ENCODE results near the gene KLHDC10. TPM values are rescaled to one million over a fixed set of nuclear protein-coding genes. Genes with fewer than 3 reads are reported as not detected.

Gene KLHDC10
- total and polyA plus RNA-seq, 2 donors (not counting 1 experiment from before 2014, with no cell fraction given) = 28.5 to 29.1 TPM

- DNase-seq (ENCODE audit: low read depth in 2 of 2) = peak; percentile 52 to 67
- H3K36me3 ChIP-seq (ENCODE audit: control insufficient read depth, insufficient read depth, low read length) = peaks cover 4% of the 10 kb centered on the region
- H3K9me3 ChIP-seq (ENCODE audit: control insufficient read depth, insufficient read depth, low read depth, low read length) = no peaks in the 10 kb centered on the region
- H3K4me2 ChIP-seq (ENCODE audit: extremely low read depth, insufficient read depth, low read length) = peak overlapping the region; percentile 3
- no peak overlapping the region for H3K4me3 ChIP-seq (replicated peaks in 1 of 4; ENCODE audit: control extremely low read depth in 1 of 4, insufficient read depth in 1 of 4, low read depth in 3 of 4, low read length in 4 of 4)
- H3K27ac ChIP-seq (ENCODE audit: insufficient read depth, low read length) = no peak overlapping the region
- no peak for TF ChIP-seq CTCF (conservative IDR thresholded peaks at IDR 0.05 in 1 of 2, IDR thresholded peaks at IDR 0.05 in 1 of 2; ENCODE audit: low read depth in 1 of 2, low read length in 2 of 2)
- TF ChIP-seq EZH2 (IDR thresholded peaks at IDR 0.05; ENCODE audit: low read length, missing control alignments) = no peak
- H3K9ac ChIP-seq (ENCODE audit: insufficient read depth, low read length) = no peak overlapping the region
- H3K27me3 ChIP-seq (ENCODE audit: control insufficient read depth, insufficient read depth, low read length) = no peaks in the 10 kb centered on the region
- no peaks in the 10 kb centered on the region for H3K79me2 ChIP-seq (ENCODE audit: control insufficient read depth, insufficient read depth, low read length)
- H3K4me1 ChIP-seq (ENCODE audit: control insufficient read depth, extremely low read depth, insufficient read depth, low read length) = no peaks in the 10 kb centered on the region
- H2AFZ ChIP-seq (ENCODE audit: low read length) = no peak overlapping the region
- H4K20me1 ChIP-seq (ENCODE audit: control insufficient read depth, extremely low read depth, insufficient read depth, low read length) = no peaks in the 10 kb centered on the region
Observed at GRCh38 chr7:130127821-130128317, 57.5 kb downstream of the KLHDC10 start.

DNA sequence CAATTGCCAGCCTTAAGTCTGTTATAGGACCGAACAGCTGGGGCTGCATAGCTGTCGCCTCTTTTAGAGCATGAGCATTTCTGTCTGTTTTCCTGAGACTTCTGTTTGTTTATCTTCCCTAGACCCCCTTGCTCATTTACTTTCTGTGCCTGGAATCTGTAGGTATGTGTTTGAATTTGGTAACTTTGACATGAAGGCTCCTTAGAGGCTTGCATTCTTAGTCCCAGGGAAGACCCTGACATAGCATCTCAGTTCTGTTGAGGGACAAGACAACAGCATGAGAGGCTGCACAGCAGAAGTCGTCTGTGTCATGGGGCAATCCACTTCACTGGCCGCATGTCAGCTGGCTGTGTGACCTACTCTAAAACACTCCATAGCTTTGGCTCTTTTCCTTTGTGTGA lies 58.7 kb downstream of the KLHDC10 start:
- TF ChIP-seq EZH2 (IDR thresholded peaks at IDR 0.05; ENCODE audit: low read length, missing control alignments) (no peak), CTCF (conservative IDR thresholded peaks at IDR 0.05 in 1 of 2, IDR thresholded peaks at IDR 0.05 in 1 of 2; ENCODE audit: low read depth in 1 of 2, low read length in 2 of 2) (no peak)
- H3K4me1 ChIP-seq (ENCODE audit: control insufficient read depth, extremely low read depth, insufficient read depth, low read length) = no peaks in the 10 kb centered on the region
- H3K4me3 ChIP-seq (replicated peaks in 1 of 4; ENCODE audit: control extremely low read depth in 1 of 4, insufficient read depth in 1 of 4, low read depth in 3 of 4, low read length in 4 of 4) = no peak overlapping the region
- H3K9ac ChIP-seq (ENCODE audit: insufficient read depth, low read length) = no peak overlapping the region
- H3K27ac ChIP-seq (ENCODE audit: insufficient read depth, low read length) = no peak overlapping the region
- no peaks in the 10 kb centered on the region for H3K79me2 ChIP-seq (ENCODE audit: control insufficient read depth, insufficient read depth, low read length)
- DNase-seq (ENCODE audit: low read depth in 2 of 2) = no peak
- H4K20me1 ChIP-seq (ENCODE audit: control insufficient read depth, extremely low read depth, insufficient read depth, low read length) = no peaks in the 10 kb centered on the region
- no peak overlapping the region for H2AFZ ChIP-seq (ENCODE audit: low read length)
- H3K36me3 ChIP-seq (ENCODE audit: control insufficient read depth, insufficient read depth, low read length) = peaks cover 4% of the 10 kb centered on the region
- H3K9me3 ChIP-seq (ENCODE audit: control insufficient read depth, insufficient read depth, low read depth, low read length) = no peaks in the 10 kb centered on the region
- H3K27me3 ChIP-seq (ENCODE audit: control insufficient read depth, insufficient read depth, low read length) = no peaks in the 10 kb centered on the region
- H3K4me2 ChIP-seq (ENCODE audit: extremely low read depth, insufficient read depth, low read length) = no peak overlapping the region

DNA sequence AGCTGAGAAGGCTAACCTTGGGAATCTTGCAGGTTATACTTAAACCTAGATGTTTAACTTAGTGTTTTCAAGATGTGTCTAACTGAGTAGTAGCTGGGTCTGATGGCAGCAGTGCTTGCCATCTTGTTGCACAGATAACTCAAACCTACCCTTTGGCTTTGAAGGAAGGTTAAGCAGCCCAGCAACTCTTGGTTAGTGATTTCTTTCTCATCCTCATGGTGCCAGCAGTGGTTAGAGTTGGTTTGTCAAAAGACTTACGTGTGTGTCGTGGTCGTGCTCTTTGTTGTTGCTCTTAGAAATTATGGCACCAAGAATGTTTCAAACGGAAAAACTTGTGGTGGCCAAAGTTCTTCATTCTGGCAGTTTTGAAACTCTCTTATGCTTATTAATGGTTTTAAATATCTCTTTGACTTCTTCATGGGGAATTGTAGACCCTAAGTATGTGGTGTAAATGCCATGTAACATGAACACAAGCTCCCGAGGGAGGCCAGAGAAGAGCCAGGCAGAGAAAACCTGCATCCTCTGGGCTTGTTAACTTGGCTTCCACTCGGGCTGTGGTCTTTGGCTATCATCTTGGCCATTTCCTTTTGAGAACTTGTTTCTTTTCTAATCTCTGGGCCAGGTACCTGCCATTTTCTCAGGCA lies 61.0 kb downstream of the KLHDC10 start:
- Histone ChIP-seq H3K9ac (ENCODE audit: insufficient read depth, low read length) (no peak overlapping the region), H3K79me2 (ENCODE audit: control insufficient read depth, insufficient read depth, low read length) (no peaks in the 10 kb centered on the region), H3K9me3 (ENCODE audit: control insufficient read depth, insufficient read depth, low read depth, low read length) (no peaks in the 10 kb centered on the region), H3K27me3 (ENCODE audit: control insufficient read depth, insufficient read depth, low read length) (no peaks in the 10 kb centered on the region), H3K4me1 (ENCODE audit: control insufficient read depth, extremely low read depth, insufficient read depth, low read length) (no peaks in the 10 kb centered on the region), H3K27ac (ENCODE audit: insufficient read depth, low read length) (no peak overlapping the region), H3K4me3 (replicated peaks in 1 of 4; ENCODE audit: control extremely low read depth in 1 of 4, insufficient read depth in 1 of 4, low read depth in 3 of 4, low read length in 4 of 4) (no peak overlapping the region), H3K36me3 (ENCODE audit: control insufficient read depth, insufficient read depth, low read length) (peaks cover 4% of the 10 kb centered on the region), H2AFZ (ENCODE audit: low read length) (no peak overlapping the region), H4K20me1 (ENCODE audit: control insufficient read depth, extremely low read depth, insufficient read depth, low read length) (no peaks in the 10 kb centered on the region), H3K4me2 (ENCODE audit: extremely low read depth, insufficient read depth, low read length) (no peak overlapping the region)
- no peak for DNase-seq (ENCODE audit: low read depth in 2 of 2)
- TF ChIP-seq EZH2 (IDR thresholded peaks at IDR 0.05; ENCODE audit: low read length, missing control alignments) (no peak), CTCF (conservative IDR thresholded peaks at IDR 0.05 in 1 of 2, IDR thresholded peaks at IDR 0.05 in 1 of 2; ENCODE audit: low read depth in 1 of 2, low read length in 2 of 2) (no peak)
